Astrocyte of the cerebellum (primary cell): Measurements from ENCODE around the gene MYLK.
A peak's percentile ranks its signal among the peaks of the same experiment; 100 is the strongest.

Source experiments
- DNase-seq: peaks from one replicate; pipeline ENCODE4 v3.0.0-alpha.2; 2011; ENCODE audit warnings: low read depth
- H3K4me3 ChIP-seq: 2 replicates; pipeline ENCODE4 v1.5.1; 2011; ENCODE audit warnings: mild to moderate bottlenecking, low read depth, low read length, moderate library complexity
- in situ Hi-C: cut with HindIII; loops from 2 replicates; pipeline ENCODE4 v1.10.0; 2017; ENCODE audit warnings: low sequenced_read_pairs
- TF ChIP-seq, protein P1 (sequence below): IDR thresholded peaks from 2 replicates; pipeline ENCODE4 v1.5.1; 2012; ENCODE audit warnings: low read length, low read depth, moderate library complexity, mild to moderate bottlenecking; ENCODE audit errors: missing control alignments

MYLK gene

DNA sequence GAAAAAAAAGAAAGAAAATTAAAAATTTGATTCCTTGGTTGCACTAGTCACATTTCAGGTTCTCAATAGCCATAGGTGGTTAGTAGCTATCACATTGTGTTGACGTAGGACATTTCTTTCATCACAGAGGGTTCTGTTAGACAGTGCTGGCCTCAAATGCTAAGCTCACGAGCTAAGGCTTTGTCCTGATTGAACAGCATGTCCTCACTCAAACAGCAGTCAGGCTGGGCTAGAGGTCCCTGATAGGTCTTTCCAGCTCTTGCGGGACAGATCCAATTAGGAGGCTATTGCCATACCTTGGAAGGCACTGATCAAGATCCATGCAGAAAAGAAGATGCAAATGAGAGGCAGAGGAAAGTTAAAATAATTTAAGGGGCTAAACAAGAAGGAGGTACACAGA is 213.4 kb downstream of the MYLK start:
- no peak for DNase-seq
- TF ChIP-seq, protein P1, sequence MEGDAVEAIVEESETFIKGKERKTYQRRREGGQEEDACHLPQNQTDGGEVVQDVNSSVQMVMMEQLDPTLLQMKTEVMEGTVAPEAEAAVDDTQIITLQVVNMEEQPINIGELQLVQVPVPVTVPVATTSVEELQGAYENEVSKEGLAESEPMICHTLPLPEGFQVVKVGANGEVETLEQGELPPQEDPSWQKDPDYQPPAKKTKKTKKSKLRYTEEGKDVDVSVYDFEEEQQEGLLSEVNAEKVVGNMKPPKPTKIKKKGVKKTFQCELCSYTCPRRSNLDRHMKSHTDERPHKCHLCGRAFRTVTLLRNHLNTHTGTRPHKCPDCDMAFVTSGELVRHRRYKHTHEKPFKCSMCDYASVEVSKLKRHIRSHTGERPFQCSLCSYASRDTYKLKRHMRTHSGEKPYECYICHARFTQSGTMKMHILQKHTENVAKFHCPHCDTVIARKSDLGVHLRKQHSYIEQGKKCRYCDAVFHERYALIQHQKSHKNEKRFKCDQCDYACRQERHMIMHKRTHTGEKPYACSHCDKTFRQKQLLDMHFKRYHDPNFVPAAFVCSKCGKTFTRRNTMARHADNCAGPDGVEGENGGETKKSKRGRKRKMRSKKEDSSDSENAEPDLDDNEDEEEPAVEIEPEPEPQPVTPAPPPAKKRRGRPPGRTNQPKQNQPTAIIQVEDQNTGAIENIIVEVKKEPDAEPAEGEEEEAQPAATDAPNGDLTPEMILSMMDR, result no peak
- in situ Hi-C loops, result no loop called here
- H3K4me3 ChIP-seq, result no peak overlapping the region

DNA sequence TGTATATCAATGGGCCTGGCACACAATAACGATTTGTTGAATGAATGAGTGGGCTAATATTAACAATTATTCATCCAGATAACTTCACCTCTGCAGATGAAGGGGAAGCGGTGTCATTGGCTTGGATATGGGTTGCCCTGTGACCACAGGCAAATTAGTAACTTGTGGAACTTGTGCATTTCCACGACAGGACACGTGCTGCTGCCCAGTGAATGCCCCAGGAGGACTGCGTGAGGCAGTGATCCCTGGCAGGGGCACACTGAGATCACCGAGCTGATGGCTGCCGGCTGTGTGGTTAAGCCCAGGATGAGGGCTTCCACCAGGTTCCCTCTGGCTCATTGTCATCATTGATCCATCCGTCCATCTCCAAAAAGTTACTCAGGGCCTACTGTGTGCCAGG is 215.2 kb downstream of the MYLK start:
- no peak overlapping the region for H3K4me3 ChIP-seq
- TF ChIP-seq, protein P1, result no peak
- DNase-seq, result no peak
- in situ Hi-C loops, result no loop called here

DNA sequence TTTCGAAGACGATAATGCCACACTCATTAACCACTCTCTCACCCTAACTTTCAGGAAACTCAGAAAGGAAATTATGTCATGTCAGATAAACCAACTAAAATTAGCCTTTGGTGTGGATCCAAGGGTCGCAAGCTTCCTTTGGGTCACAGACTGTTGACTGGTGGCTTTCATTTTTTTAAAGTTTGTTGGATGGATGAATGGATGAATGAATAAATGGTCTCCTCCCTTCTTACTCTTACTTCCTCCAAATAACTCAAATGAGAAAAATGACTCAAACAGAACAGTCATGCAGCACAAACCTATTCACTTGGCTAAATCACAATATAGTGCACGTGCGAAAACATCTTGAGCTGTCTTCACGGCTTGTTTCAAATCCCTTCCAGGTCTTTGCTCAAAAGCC is 216.3 kb downstream of the MYLK start:
- no peak for DNase-seq
- in situ Hi-C loops, result no loop called here
- TF ChIP-seq, protein P1, result no peak
- no peak overlapping the region for H3K4me3 ChIP-seq

DNA sequence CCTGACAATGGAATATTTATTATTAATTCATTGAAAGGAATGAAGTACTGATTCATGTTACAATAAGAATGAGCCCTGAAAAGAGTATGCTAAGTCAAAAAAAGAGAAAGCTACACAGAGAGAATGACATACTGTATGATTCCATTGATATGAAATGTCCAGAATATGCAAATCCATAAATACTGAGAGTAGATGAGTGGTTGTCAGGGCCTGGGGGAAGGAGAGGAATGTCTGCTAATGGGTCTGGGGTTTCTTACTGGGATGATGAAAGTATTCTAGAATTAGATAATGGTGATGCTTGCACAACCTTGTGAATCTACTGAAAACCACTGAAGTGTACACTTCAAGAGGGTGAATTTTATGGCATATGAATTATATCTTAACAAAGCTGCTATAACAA is 219.4 kb downstream of the MYLK start:
- DNase-seq, result no peak
- in situ Hi-C loops, result no loop called here
- TF ChIP-seq, protein P1, result no peak
- H3K4me3 ChIP-seq, result no peak overlapping the region

DNA sequence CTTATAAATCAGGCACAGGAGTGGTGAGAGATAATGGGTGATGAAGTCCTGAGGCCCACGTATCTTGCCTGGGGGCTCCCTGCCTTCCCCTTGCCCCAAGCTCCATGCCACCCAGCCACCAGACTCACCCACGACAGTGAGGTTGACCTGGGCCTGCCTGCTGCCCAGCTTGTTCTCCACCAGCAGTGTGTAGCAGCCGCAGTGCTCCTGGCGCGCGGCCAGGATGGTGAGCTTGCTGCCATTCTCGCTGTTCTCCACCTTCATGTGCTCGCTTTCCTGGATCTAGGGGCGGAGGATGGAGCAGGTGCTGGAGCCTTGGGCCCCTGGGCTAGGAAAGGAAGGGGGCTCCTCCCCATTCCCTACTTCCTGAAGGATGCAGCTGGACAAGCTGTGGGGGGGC is 220.2 kb downstream of the MYLK start:
- DNase-seq, result no peak
- in situ Hi-C loops, result no loop called here
- H3K4me3 ChIP-seq, result no peak overlapping the region
- TF ChIP-seq, protein P1, result no peak

DNA sequence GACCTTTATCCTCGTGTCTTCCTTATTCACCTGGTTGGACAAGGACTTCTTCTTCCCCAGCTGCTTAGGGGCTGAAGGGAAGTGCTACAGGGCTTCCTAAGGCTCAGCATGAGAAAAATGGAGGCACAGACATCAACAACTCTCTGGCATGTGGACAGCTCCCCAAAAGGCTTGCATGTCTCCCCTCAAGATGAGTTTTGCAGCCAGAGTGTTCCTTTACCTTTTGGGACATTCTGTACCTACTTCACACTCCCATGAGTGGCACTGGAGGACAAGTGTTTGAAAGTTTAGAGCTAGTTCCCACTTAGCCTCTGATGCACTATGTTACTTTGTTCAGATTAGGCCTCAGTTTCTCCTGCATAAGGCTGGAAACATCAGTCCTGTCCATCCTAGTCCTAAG is 222.2 kb downstream of the MYLK start:
- H3K4me3 ChIP-seq, result no peak overlapping the region
- TF ChIP-seq, protein P1, result no peak
- no peak for DNase-seq
- in situ Hi-C loops, result no loop called here

DNA sequence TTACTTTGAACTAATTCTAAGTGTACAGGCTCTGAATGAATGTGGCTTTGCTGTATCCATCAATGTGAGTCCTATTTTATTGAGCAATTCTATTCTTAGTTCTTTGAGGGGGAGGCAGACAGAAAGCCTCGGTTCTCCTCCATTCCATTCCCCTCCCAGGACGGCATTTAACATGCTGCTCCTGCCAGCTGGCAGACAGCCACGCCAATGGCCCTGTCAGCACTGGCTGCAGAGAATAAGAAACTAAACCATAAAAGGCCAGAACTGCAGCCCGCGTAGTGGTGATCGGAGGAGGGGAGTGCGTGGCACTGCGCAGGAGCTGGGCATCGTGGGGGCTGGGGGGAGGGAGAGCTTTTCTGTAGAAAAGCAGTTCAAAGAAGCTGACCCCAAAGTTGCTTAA is 223.2 kb downstream of the MYLK start:
- peak; percentile 97 for DNase-seq
- TF ChIP-seq, protein P1, result no peak
- no peak overlapping the region for H3K4me3 ChIP-seq
- in situ Hi-C loops, result no loop called here
